HEK293 (cell line): Measurements from ENCODE around the gene PRELID2.
A peak's percentile ranks its signal among the peaks of the same experiment; 100 is the strongest.

Experiments
- EGR2 ChIP-seq: fragments of 450-650 bp; formaldehyde crosslinking; IDR thresholded peaks from 2 replicates; pipeline ENCODE4 v1.5.1; 2016; ENCODE audit warnings: low read depth, missing biosample characterization, missing genetic modification characterization
- GLIS2 ChIP-seq: fragments of 450-650 bp; formaldehyde crosslinking; IDR thresholded peaks from 2 replicates; pipeline ENCODE4 v1.5.1; 2016; ENCODE audit warnings: missing biosample characterization, missing genetic modification characterization
- KLF8 ChIP-seq: fragments of 450-650 bp; formaldehyde crosslinking; IDR thresholded peaks from 2 replicates; pipeline ENCODE4 v1.5.1; 2016; ENCODE audit warnings: missing biosample characterization, missing genetic modification characterization
- MEIS1 ChIP-seq: sonication (generic); formaldehyde crosslinking; IDR thresholded peaks from 2 replicates; pipeline ENCODE4 v1.8.1; 2022; ENCODE audit warnings: missing genetic modification reagents, mild to moderate bottlenecking, borderline replicate concordance
- RBAK ChIP-seq: fragments of 450-650 bp; formaldehyde crosslinking; IDR thresholded peaks from 2 replicates; pipeline ENCODE4 v1.5.1; 2016; ENCODE audit warnings: missing biosample characterization, missing genetic modification characterization
- SETDB1 ChIP-seq: IDR thresholded peaks from one replicate; pipeline ENCODE4 v1.6.1; 2017; ENCODE audit warnings: mild to moderate bottlenecking, low read length, moderate library complexity, mixed read lengths; ENCODE audit not compliant: insufficient read length
- SP7 ChIP-seq: fragments of 450-650 bp; formaldehyde crosslinking; IDR thresholded peaks from 2 replicates; pipeline ENCODE4 v1.5.1; 2016; ENCODE audit warnings: missing biosample characterization, missing genetic modification characterization
- WT1 ChIP-seq: fragments of 450-650 bp; formaldehyde crosslinking; IDR thresholded peaks from 2 replicates; pipeline ENCODE4 v1.5.1; 2016; ENCODE audit warnings: missing biosample characterization, missing genetic modification characterization
- YY1 ChIP-seq: fragments of 450-650 bp; formaldehyde crosslinking; IDR thresholded peaks from 2 replicates; pipeline ENCODE4 v1.5.1; 2018; ENCODE audit warnings: missing biosample characterization, missing genetic modification characterization
- ZBTB17 ChIP-seq: fragments of 450-650 bp; formaldehyde crosslinking; IDR thresholded peaks from 2 replicates; pipeline ENCODE4 v1.5.1; 2016; ENCODE audit warnings: missing biosample characterization, missing genetic modification characterization
- ZNF112 ChIP-seq: fragments of 450-650 bp; formaldehyde crosslinking; IDR thresholded peaks from 2 replicates; pipeline ENCODE4 v1.5.0; 2017; ENCODE audit warnings: missing biosample characterization, missing genetic modification characterization
- ZNF114 ChIP-seq: fragments of 450-650 bp; formaldehyde crosslinking; IDR thresholded peaks from 2 replicates; pipeline ENCODE4 v1.5.0; 2017; ENCODE audit warnings: missing biosample characterization, missing genetic modification characterization
- ZNF138 ChIP-seq: fragments of 450-650 bp; formaldehyde crosslinking; IDR thresholded peaks from 2 replicates; pipeline ENCODE4 v1.5.1; 2016; ENCODE audit warnings: missing biosample characterization, missing genetic modification characterization, borderline replicate concordance
- ZNF175 ChIP-seq: fragments of 450-650 bp; formaldehyde crosslinking; IDR thresholded peaks from 2 replicates; pipeline ENCODE4 v1.5.1; 2016; ENCODE audit warnings: missing biosample characterization, missing genetic modification characterization
- ZNF211 ChIP-seq: fragments of 450-650 bp; formaldehyde crosslinking; IDR thresholded peaks from 2 replicates; pipeline ENCODE4 v1.5.1; 2016; ENCODE audit warnings: low read depth, missing biosample characterization, missing genetic modification characterization
- ZNF248 ChIP-seq: fragments of 450-650 bp; formaldehyde crosslinking; IDR thresholded peaks from 2 replicates; pipeline ENCODE4 v1.5.1; 2017; ENCODE audit warnings: missing biosample characterization, missing genetic modification characterization
- ZNF366 ChIP-seq: fragments of 450-650 bp; formaldehyde crosslinking; conservative IDR thresholded peaks from 2 replicates; pipeline ENCODE4 v1.5.1; 2016; ENCODE audit warnings: missing biosample characterization, missing genetic modification characterization
- ZNF404 ChIP-seq: fragments of 450-650 bp; formaldehyde crosslinking; IDR thresholded peaks from 2 replicates; pipeline ENCODE4 v1.5.1; 2017; ENCODE audit warnings: missing biosample characterization, missing genetic modification characterization
- ZNF514 ChIP-seq: fragments of 450-650 bp; formaldehyde crosslinking; IDR thresholded peaks from 2 replicates; pipeline ENCODE4 v1.5.1; 2016; ENCODE audit warnings: missing biosample characterization, missing genetic modification characterization
- ZNF571 ChIP-seq: fragments of 450-650 bp; formaldehyde crosslinking; IDR thresholded peaks from 2 replicates; pipeline ENCODE4 v1.5.0; 2017; ENCODE audit warnings: missing biosample characterization, missing genetic modification characterization
- ZNF585B ChIP-seq: fragments of 450-650 bp; formaldehyde crosslinking; IDR thresholded peaks from 2 replicates; pipeline ENCODE4 v1.5.1; 2016; ENCODE audit warnings: missing biosample characterization, missing genetic modification characterization
- ZNF610 ChIP-seq: fragments of 450-650 bp; formaldehyde crosslinking; IDR thresholded peaks from 2 replicates; pipeline ENCODE4 v1.5.1; 2016; ENCODE audit warnings: missing biosample characterization, missing genetic modification characterization, borderline replicate concordance
- ZNF624 ChIP-seq: fragments of 450-650 bp; formaldehyde crosslinking; IDR thresholded peaks from 2 replicates; pipeline ENCODE4 v1.5.1; 2017; ENCODE audit warnings: missing biosample characterization, missing genetic modification characterization
- ZNF747 ChIP-seq: fragments of 450-650 bp; formaldehyde crosslinking; IDR thresholded peaks from 2 replicates; pipeline ENCODE4 v1.5.1; 2016; ENCODE audit warnings: missing biosample characterization, missing genetic modification characterization
- ZNF792 ChIP-seq: fragments of 450-650 bp; formaldehyde crosslinking; IDR thresholded peaks from 2 replicates; pipeline ENCODE4 v1.5.1; 2016; ENCODE audit warnings: missing biosample characterization, missing genetic modification characterization
- ZSCAN16 ChIP-seq: fragments of 450-650 bp; formaldehyde crosslinking; IDR thresholded peaks from 2 replicates; pipeline ENCODE4 v1.5.1; 2016; ENCODE audit warnings: missing biosample characterization, missing genetic modification characterization
- TF ChIP-seq, protein P1 (sequence below): fragments of 450-650 bp; formaldehyde crosslinking; IDR thresholded peaks from 2 replicates; pipeline ENCODE4 v1.5.1; 2017; ENCODE audit warnings: missing biosample characterization, missing genetic modification characterization
- TF ChIP-seq, protein P2 (sequence below): fragments of 450-650 bp; formaldehyde crosslinking; IDR thresholded peaks from 2 replicates; pipeline ENCODE4 v1.5.1; 2017; ENCODE audit warnings: missing biosample characterization, mild to moderate bottlenecking, missing genetic modification characterization, moderate library complexity
- TF ChIP-seq, protein P3 (sequence below): fragments of 450-650 bp; formaldehyde crosslinking; IDR thresholded peaks from 2 replicates; pipeline ENCODE4 v1.5.1; 2017; ENCODE audit warnings: missing biosample characterization, missing genetic modification characterization
- TF ChIP-seq, protein P4 (sequence below): fragments of 450-650 bp; formaldehyde crosslinking; IDR thresholded peaks from 2 replicates; pipeline ENCODE4 v1.5.1; 2016; ENCODE audit warnings: missing biosample characterization, missing genetic modification characterization
- TF ChIP-seq, protein P5 (sequence below): fragments of 450-650 bp; formaldehyde crosslinking; IDR thresholded peaks from 2 replicates; pipeline ENCODE4 v1.5.1; 2016; ENCODE audit warnings: missing biosample characterization, missing genetic modification characterization, low read depth
- TF ChIP-seq, protein P6 (sequence below): fragments of 450-650 bp; formaldehyde crosslinking; IDR thresholded peaks from 2 replicates; pipeline ENCODE4 v1.5.1; 2016; ENCODE audit warnings: missing biosample characterization, missing genetic modification characterization

Gene PRELID2

DNA sequence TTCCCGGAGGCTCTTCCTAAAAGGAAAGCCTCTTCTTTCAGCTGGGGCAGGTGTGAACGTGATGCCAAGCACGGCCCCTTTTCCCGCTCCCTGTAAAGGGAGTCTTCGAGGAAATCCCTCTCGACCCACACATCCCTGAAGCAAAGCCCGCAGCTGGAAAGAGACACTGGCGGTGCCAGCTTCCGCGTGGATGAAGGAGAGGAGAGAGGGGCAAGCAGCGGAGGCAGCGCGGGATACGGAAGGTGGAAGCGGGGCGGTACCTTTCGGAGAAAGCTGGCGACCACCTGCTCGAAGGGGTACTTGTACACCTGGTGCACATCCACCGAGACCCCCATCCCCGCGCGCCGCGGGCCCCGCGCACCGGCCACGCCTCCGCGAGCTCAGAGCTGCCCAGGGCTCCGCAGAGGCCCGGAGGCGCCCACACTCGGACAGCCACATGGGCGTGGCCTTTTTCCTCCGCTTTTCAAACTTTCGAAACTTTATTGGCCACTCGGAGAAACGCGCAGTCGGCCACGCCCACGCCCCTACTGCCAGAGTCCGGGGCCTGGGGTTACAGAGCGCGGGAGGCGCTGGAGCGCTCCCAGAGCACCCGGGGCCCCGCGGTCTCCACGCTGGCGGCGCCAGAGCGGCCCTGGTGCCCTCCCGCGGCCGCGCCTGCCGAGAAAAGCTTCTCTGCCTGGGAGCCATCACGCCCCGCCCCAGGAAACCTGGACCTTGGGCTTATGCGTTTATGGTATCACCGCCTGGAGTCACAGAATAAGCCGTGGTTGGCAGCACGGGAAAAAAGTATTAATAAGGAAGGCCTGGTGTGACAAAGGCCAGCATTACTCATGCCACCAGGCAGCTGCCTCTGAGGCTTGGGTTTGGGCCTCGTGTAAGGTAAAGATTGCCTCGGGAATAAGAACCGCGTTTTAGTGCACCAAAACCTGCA, at the start of gene PRELID2 (continued):
- TF ChIP-seq ZNF624 (tag by site-specific recombination) (no peak), ZSCAN16 (tag by site-specific recombination) (peak; percentile 27; the same call in 1 of the 2 replicates), YY1 (tag by site-specific recombination) (peak; percentile 31; the same call in 1 of the 2 replicates), ZNF175 (no peak), ZNF248 (no peak), ZNF792 (tag by site-specific recombination) (no peak), ZNF366 (peak; percentile 78), ZBTB17 (tag by site-specific recombination) (peak; percentile 92), ZNF610 (peak; percentile 59; the same call in 1 of the 2 replicates), ZNF112 (tag by site-specific recombination) (no peak), GLIS2 (tag by site-specific recombination) (peak; percentile 90), RBAK (tag by site-specific recombination) (no peak), ZNF114 (tag by site-specific recombination) (no peak), SETDB1 (no peak), EGR2 (tag by site-specific recombination) (peak; percentile 86), ZNF585B (tag by site-specific recombination) (no peak), ZNF138 (tag by site-specific recombination) (no peak), WT1 (tag by site-specific recombination) (no peak), KLF8 (tag by site-specific recombination) (peak; percentile 97), ZNF404 (tag by site-specific recombination) (no peak), ZNF571 (tag by site-specific recombination) (no peak), ZNF211 (tag by site-specific recombination) (no peak), ZNF747 (tag by site-specific recombination) (no peak), SP7 (tag by site-specific recombination) (peak; percentile 84), ZNF514 (no peak), MEIS1 (CRISPR knock-in tag) (no peak)
- TF ChIP-seq, protein P1, sequence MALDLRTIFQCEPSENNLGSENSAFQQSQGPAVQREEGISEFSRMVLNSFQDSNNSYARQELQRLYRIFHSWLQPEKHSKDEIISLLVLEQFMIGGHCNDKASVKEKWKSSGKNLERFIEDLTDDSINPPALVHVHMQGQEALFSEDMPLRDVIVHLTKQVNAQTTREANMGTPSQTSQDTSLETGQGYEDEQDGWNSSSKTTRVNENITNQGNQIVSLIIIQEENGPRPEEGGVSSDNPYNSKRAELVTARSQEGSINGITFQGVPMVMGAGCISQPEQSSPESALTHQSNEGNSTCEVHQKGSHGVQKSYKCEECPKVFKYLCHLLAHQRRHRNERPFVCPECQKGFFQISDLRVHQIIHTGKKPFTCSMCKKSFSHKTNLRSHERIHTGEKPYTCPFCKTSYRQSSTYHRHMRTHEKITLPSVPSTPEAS, result no peak
- TF ChIP-seq, protein P2, sequence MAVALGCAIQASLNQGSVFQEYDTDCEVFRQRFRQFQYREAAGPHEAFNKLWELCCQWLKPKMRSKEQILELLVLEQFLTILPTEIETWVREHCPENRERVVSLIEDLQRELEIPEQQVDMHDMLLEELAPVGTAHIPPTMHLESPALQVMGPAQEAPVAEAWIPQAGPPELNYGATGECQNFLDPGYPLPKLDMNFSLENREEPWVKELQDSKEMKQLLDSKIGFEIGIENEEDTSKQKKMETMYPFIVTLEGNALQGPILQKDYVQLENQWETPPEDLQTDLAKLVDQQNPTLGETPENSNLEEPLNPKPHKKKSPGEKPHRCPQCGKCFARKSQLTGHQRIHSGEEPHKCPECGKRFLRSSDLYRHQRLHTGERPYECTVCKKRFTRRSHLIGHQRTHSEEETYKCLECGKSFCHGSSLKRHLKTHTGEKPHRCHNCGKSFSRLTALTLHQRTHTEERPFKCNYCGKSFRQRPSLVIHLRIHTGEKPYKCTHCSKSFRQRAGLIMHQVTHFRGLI (tag by site-specific recombination), result 0 out of 2 replicates have a peak, but pooled peaks have one; percentile 35
- TF ChIP-seq, protein P3, sequence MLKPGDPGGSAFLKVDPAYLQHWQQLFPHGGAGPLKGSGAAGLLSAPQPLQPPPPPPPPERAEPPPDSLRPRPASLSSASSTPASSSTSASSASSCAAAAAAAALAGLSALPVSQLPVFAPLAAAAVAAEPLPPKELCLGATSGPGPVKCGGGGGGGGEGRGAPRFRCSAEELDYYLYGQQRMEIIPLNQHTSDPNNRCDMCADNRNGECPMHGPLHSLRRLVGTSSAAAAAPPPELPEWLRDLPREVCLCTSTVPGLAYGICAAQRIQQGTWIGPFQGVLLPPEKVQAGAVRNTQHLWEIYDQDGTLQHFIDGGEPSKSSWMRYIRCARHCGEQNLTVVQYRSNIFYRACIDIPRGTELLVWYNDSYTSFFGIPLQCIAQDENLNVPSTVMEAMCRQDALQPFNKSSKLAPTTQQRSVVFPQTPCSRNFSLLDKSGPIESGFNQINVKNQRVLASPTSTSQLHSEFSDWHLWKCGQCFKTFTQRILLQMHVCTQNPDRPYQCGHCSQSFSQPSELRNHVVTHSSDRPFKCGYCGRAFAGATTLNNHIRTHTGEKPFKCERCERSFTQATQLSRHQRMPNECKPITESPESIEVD, result no peak
- TF ChIP-seq, protein P4, sequence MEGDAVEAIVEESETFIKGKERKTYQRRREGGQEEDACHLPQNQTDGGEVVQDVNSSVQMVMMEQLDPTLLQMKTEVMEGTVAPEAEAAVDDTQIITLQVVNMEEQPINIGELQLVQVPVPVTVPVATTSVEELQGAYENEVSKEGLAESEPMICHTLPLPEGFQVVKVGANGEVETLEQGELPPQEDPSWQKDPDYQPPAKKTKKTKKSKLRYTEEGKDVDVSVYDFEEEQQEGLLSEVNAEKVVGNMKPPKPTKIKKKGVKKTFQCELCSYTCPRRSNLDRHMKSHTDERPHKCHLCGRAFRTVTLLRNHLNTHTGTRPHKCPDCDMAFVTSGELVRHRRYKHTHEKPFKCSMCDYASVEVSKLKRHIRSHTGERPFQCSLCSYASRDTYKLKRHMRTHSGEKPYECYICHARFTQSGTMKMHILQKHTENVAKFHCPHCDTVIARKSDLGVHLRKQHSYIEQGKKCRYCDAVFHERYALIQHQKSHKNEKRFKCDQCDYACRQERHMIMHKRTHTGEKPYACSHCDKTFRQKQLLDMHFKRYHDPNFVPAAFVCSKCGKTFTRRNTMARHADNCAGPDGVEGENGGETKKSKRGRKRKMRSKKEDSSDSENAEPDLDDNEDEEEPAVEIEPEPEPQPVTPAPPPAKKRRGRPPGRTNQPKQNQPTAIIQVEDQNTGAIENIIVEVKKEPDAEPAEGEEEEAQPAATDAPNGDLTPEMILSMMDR, result peak; percentile 80
- TF ChIP-seq, protein P5, sequence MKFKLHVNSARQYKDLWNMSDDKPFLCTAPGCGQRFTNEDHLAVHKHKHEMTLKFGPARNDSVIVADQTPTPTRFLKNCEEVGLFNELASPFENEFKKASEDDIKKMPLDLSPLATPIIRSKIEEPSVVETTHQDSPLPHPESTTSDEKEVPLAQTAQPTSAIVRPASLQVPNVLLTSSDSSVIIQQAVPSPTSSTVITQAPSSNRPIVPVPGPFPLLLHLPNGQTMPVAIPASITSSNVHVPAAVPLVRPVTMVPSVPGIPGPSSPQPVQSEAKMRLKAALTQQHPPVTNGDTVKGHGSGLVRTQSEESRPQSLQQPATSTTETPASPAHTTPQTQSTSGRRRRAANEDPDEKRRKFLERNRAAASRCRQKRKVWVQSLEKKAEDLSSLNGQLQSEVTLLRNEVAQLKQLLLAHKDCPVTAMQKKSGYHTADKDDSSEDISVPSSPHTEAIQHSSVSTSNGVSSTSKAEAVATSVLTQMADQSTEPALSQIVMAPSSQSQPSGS (tag by site-specific recombination), result no peak
- TF ChIP-seq, protein P6, sequence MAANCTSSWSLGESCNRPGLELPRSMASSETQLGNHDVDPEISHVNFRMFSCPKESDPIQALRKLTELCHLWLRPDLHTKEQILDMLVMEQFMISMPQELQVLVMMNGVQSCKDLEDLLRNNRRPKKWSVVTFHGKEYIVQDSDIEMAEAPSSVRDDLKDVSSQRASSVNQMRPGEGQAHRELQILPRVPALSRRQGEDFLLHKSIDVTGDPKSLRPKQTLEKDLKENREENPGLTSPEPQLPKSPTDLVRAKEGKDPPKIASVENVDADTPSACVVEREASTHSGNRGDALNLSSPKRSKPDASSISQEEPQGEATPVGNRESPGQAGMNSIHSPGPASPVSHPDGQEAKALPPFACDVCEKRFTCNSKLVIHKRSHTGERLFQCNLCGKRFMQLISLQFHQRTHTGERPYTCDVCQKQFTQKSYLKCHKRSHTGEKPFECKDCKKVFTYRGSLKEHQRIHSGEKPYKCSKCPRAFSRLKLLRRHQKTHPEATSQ (tag by site-specific recombination), result no peak; the same call in 1 of the 2 replicates
